Mucosa of stomach (tissue), 1 donor: Measurements from ENCODE around the gene ZNF230.

Experiments
- H3K27me3 ChIP-seq: one replicate; pipeline ENCODE4 v1.7.0; 2013; ENCODE audit warnings: mild to moderate bottlenecking, low read length; ENCODE audit not compliant: control insufficient read depth, insufficient read depth
- H3K36me3 ChIP-seq: one replicate; pipeline ENCODE4 v1.7.0; 2013; ENCODE audit warnings: low read length; ENCODE audit not compliant: control insufficient read depth, insufficient read depth
- H3K4me1 ChIP-seq: one replicate; pipeline ENCODE4 v1.7.0; 2013; ENCODE audit warnings: mild to moderate bottlenecking, low read length; ENCODE audit not compliant: control insufficient read depth, insufficient read depth
- H3K4me3 ChIP-seq: one replicate; pipeline ENCODE4 v1.7.0; 2013; ENCODE audit warnings: low read length
- H3K9ac ChIP-seq: one replicate; pipeline ENCODE4 v1.7.0; 2013; ENCODE audit warnings: mild to moderate bottlenecking, low read length, moderate library complexity
- H3K9me3 ChIP-seq: one replicate; pipeline ENCODE4 v1.7.0; 2013; ENCODE audit warnings: mild to moderate bottlenecking, low read length, moderate library complexity; ENCODE audit not compliant: control insufficient read depth
- donor health status: Pancreatic carcinoma.

ZNF230 gene

GRCh38 chr19:44002566-44003460, at the start of gene ZNF230:
TSS of gene ZNF230 (plus strand) at chr19:44002957. CDS start at chr19:44007079, 4,122 bp downstream.
- peak within 1 kb of the TSS; percentile 88 for H3K4me3 ChIP-seq
- peak within 1 kb of the TSS; percentile 69 for H3K9ac ChIP-seq
- H3K27me3 ChIP-seq = no peaks in the 10 kb centered on the region
- peaks cover 3% of the 10 kb centered on the region for H3K36me3 ChIP-seq
- peaks cover 4% of the 10 kb centered on the region for H3K9me3 ChIP-seq
- no peaks in the 10 kb centered on the region for H3K4me1 ChIP-seq

DNA sequence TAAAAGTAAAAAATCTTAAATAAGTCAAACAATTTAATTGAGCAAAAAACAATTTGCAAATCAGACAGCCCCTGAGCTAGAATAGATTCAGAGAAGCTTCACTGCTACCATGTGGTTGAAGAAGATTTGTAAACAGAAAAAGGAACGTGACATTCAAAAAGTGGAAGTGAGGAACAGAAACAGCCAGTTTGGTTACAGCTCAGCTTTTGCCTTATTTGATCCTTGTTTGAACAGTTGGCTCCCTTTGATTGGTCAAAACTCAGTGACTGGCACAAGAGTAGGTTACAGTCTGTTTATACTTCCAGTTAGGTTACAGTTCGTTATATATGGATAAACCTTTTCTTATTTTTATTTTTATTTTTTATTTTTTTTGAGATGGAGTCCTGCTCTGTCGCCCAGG, 45.9 kb upstream of the ZNF230 start:
- Histone ChIP-seq H3K4me3 (no peak overlapping the region), H3K36me3 (peaks cover 3% of the 10 kb centered on the region), H3K27me3 (no peaks in the 10 kb centered on the region), H3K4me1 (no peaks in the 10 kb centered on the region), H3K9me3 (peaks cover 18% of the 10 kb centered on the region), H3K9ac (no peak overlapping the region)

GRCh38 chr19:43957891-43958290, 44.9 kb upstream of the ZNF230 start:
- Histone ChIP-seq H3K4me1 (no peaks in the 10 kb centered on the region), H3K9ac (no peak overlapping the region), H3K36me3 (peaks cover 3% of the 10 kb centered on the region), H3K4me3 (no peak overlapping the region), H3K9me3 (peaks cover 19% of the 10 kb centered on the region), H3K27me3 (no peaks in the 10 kb centered on the region)

- H3K9ac ChIP-seq = no peak overlapping the region
- H3K9me3 ChIP-seq = peaks cover 31% of the 10 kb centered on the region
- H3K4me1 ChIP-seq = no peaks in the 10 kb centered on the region
- peaks cover 16% of the 10 kb centered on the region for H3K36me3 ChIP-seq
- H3K4me3 ChIP-seq = peak overlapping the region; percentile 44
- no peaks in the 10 kb centered on the region for H3K27me3 ChIP-seq
Observed at GRCh38 chr19:43960411-43960810, 42.3 kb upstream of the ZNF230 start.

DNA sequence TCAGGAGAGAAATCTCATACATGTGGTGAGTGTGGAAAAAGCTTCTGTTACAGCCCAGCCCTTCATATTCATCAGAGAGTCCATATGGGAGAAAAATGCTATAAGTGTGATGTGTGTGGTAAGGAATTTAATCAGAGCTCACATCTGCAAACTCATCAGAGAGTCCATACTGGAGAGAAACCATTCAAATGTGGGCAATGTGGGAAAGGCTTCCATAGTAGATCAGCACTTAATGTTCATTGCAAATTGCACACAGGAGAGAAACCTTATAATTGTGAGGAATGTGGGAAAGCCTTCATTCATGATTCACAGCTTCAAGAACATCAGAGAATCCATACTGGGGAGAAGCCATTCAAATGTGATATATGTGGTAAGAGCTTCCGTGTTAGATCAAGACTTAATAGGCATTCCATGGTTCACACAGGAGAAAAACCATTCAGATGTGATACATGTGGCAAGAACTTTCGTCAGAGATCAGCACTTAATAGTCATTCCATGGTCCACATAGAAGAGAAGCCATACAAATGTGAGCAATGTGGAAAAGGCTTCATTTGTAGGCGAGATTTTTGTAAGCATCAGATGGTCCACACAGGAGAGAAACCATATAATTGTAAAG, 36.6 kb upstream of the ZNF230 start:
- Histone ChIP-seq H3K36me3 (peaks cover 31% of the 10 kb centered on the region), H3K9me3 (peaks cover 57% of the 10 kb centered on the region), H3K4me1 (no peaks in the 10 kb centered on the region), H3K27me3 (no peaks in the 10 kb centered on the region), H3K4me3 (peak overlapping the region; percentile 14), H3K9ac (no peak overlapping the region)

DNA sequence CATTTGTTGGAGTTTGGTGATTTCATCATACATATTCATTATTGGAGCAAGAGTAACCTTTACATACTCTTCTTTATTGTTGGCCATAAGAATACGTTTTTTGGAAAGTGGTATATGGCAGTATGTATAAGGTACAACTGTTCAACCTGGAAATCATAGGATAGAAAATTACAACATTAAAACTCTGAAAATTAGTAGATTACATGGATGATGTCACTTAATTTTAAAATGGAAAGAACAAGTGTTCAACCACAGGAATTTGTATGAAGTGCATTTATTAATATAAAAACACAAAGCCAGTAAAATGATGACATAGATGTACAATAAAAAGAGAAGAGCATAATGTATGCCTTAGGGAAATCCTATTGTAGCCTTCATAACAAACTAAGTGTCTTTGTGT, 26.0 kb upstream of the ZNF230 start:
- no peaks in the 10 kb centered on the region for H3K9me3 ChIP-seq
- H3K36me3 ChIP-seq = no peaks in the 10 kb centered on the region
- no peaks in the 10 kb centered on the region for H3K4me1 ChIP-seq
- H3K27me3 ChIP-seq = no peaks in the 10 kb centered on the region
- no peak overlapping the region for H3K4me3 ChIP-seq
- no peak overlapping the region for H3K9ac ChIP-seq

DNA sequence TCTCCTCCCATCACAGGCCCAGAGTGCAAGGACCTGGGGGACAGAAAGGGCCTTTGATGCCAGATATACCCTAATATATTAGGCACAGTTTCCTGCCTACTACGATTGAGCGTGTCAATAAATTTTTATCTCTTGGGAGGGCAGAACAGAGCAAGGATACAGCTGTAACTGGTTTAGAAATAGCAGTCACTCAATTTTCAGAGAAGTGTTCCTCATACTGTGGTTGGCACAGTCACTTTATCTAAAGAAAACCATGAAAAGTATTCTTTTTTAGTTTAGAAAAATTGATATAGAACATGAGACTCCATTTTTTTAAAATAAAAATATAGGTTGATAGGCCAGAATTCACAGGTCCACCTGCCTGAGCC, 19.2 kb upstream of the ZNF230 start:
- no peaks in the 10 kb centered on the region for H3K9me3 ChIP-seq
- H3K9ac ChIP-seq = no peak overlapping the region
- peak overlapping the region; percentile 42 for H3K4me3 ChIP-seq

DNA sequence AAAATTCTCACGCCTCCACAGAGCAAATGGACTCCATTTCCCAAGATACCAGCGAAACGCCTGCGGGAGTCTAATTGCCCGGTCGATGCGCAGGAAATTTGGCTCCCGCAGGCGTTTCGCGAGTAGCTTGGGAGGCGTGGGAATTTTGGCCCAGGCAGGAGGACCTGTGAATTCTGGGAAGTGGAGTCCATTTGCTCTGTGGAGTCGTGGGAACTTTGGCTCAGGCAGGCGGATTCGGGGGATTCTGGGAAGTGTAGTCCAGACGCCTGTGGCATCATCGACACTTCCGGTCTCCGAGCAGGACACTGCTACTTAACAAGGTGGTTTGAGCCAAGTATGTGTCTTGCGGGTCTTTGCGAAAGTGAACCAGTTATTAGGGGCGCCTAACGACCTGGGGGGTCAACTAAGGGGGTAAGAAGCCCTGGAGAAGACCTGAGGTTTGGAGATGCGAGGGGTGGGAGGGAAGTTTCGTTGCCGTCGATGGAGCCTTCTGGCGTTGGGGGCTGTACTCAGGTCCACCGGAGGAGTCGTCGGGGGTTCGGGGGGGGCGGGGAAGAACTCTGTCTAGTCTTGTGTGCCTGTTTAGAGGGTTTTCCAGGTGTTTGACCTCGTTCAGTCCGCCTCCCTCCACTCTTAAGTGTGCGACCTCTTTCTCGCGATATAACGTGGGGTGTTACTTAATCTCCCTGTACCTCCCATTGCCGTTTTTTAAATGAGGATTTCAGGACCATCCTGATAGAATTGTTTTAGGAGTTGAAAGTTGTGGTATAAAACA, 18.7 kb upstream of the ZNF230 start, which contains the start of gene ZNF155:
TSS of gene ZNF155 (plus strand) at position 277 of the 775 bp plus-strand sequence. CDS start 4,356 bp downstream, outside the sequence.
- peak within 1 kb of the TSS; percentile 59 for H3K9ac ChIP-seq
- peak within 1 kb of the TSS; percentile 42 for H3K4me3 ChIP-seq
- H3K36me3 ChIP-seq = no peaks in the 10 kb centered on the region
- H3K9me3 ChIP-seq = no peaks in the 10 kb centered on the region
- H3K27me3 ChIP-seq = no peaks in the 10 kb centered on the region
- no peaks in the 10 kb centered on the region for H3K4me1 ChIP-seq

More for the DNA sequence above, 19.2 kb upstream of the ZNF230 start:
- H3K27me3 ChIP-seq = no peaks in the 10 kb centered on the region
- no peaks in the 10 kb centered on the region for H3K4me1 ChIP-seq
- H3K36me3 ChIP-seq = no peaks in the 10 kb centered on the region

DNA sequence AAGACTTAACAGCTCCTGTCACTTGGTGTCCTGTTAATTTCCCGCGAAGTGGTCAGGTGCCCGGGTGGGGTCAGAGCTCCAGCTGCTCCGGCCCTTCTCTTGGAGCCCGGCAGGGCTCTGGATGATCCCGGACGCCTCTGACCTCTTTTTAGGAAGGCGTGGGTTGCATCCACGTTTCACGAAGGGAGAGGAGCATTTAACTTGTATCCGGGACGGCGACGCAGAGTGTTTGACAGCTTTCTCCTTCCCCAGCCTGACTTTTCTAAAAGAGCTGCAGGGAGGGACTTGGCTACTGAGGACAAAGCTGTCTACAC, 18.1 kb upstream of the ZNF230 start:
- Histone ChIP-seq H3K27me3 (no peaks in the 10 kb centered on the region), H3K9me3 (no peaks in the 10 kb centered on the region), H3K4me3 (peak overlapping the region; percentile 42), H3K4me1 (no peaks in the 10 kb centered on the region), H3K36me3 (no peaks in the 10 kb centered on the region), H3K9ac (peak overlapping the region; percentile 59)

DNA sequence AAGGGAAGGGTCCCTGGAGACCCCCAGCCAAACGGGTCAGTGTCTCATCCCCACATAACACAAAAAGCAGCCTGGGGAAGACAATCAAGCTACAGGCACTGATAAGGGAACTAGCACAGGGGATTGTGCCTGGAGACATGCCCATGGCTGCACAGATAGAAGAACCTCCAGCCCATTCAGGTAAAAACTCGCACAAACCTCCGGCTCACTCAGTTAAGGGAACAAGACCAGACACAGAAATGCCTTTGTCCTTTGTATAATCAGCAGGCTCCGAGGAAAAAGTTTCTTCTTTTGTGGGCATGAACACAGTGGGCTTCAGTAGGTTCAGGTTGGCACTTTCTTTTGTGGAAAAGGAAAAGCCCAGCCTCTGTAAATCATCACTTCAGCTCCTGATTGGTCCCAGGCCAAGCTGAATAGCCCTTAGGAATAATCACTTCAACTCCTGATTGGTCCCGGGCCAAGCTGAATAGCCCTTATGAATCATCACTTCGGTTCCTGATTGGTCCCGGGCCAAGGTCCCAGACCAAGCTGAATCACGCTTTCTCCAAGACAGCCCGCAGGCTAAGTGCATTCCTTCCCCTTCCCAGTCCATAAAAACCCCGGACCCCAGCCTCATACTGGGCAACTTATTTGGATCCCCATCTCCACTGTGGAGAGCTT, 5.0 kb upstream of the ZNF230 start:
- Histone ChIP-seq H3K9ac (no peak overlapping the region), H3K4me1 (no peaks in the 10 kb centered on the region), H3K9me3 (no peaks in the 10 kb centered on the region), H3K36me3 (no peaks in the 10 kb centered on the region), H3K27me3 (no peaks in the 10 kb centered on the region), H3K4me3 (no peak overlapping the region)

DNA sequence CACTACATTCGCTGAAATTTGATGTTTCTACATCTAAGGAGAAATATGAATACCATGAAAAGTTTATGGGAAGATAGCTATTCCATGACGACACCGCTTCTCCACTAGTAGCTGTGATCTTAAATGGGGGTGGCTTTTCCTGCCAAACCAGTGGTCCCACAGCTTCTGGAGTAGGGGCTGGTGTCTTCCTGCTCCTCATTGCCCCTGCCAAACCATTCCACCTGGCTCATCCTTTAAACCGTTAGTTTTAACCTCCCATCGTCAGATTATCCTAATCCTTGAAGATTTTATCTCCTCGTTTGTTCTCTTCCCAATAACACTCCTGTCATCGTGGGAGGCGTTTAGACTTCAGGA, 568 bp upstream of the ZNF230 start:
- no peaks in the 10 kb centered on the region for H3K9me3 ChIP-seq

More for the DNA sequence above, 568 bp upstream of the ZNF230 start:
- Histone ChIP-seq H3K27me3 (no peaks in the 10 kb centered on the region), H3K9ac (peak overlapping the region; percentile 69), H3K4me3 (peak overlapping the region; percentile 88), H3K4me1 (no peaks in the 10 kb centered on the region), H3K36me3 (no peaks in the 10 kb centered on the region)
